Breast epithelium (tissue), 3 donors: Measurements from ENCODE around the gene GPR85.

ENCODE experiments used
- CTCF ChIP-seq, 3 donors: fragments of 450-650 bp; IDR thresholded peaks; one replicate each; pipeline ENCODE4 v1.5.1; 2016 to 2017; ENCODE audit warnings: antibody characterized with exemption in 3 of 3, mild to moderate bottlenecking in 3 of 3, moderate library complexity in 3 of 3
- POLR2A ChIP-seq: fragments of 450-650 bp; IDR thresholded peaks from one replicate; pipeline ENCODE4 v1.6.1; 2016; ENCODE audit warnings: antibody characterized with exemption, mild to moderate bottlenecking, moderate library complexity

DNA sequence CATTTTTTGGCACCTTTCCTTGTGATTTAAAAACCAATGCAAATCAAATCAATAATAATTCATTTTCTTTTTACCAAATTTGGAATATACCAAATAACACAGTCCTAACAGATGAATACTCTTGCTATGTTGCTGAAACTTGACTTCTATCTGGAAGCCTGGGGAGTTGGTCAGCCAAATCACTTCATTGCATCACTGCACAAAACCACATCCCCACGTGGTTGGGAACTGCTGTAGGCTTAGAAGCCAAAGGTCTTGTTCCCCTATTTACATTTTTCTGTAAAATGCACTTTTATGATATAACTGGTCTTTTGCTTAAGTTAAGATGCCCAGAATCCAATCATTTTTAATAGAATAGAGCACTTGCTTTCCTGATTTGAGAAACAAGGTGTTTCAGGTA, 15.2 kb downstream of the GPR85 start:
- TF ChIP-seq CTCF (IDR thresholded peaks at IDR 0.05) (no peak), POLR2A (no peak)
